Measurements from ENCODE around the gene CAV2. TPM values are rescaled to one million over a fixed set of nuclear protein-coding genes. Genes with fewer than 3 reads are reported as not detected.

The CAV2 gene
- polyA plus RNA-seq, 4 donors, result 27.4 to 41.8 (median 31.6) TPM

DNA sequence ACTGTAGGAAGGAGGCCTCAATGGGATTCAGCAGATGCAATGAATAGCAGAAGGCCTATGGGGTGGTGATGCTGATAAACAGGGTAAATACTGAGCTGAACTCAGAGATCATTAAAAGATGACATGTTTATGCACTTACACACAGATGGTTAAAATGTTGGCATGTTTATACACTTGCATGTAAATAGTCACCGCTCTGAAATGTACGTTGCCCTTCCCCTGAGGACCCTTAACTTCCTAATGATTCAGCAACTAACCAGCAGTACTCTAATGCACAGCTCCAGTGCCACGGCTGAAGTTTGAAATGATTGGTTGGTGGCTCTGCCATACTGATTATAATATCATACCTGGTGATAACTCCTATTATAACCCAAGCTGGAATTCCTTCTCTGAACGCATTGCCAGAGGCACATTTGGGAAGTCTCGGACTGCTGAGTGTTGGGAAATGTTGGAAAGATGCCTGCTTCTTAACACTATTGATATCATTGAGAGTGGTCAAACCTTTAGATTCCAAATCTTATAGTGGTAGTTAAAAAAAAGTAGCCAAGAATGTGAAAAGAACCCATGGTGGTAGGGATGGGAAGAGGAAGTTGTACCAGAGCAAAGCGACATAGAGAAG is 21.6 kb downstream of the CAV2 start:
- DNase-seq (ENCODE audit: low read depth in 4 of 4, low spot score in 3 of 4), result no peak

DNA sequence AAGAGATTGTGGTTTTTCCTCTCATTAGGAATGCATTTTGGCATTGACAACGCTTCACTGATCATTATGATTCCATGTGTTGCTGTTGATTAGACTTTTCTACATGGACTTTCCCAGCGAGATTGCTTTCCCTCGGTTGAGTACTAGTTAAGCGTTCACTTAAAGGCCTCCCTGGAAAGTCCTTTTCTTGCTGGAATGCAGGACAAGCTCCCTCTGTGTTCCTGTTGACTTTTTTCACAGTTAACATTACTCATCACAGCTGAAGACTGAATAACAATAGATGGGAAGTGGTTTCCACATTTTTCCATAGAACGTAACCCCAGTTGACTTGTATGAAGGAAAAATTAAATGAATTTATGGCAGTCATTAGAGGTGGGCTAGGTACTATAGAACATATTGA is 22.7 kb downstream of the CAV2 start:
- DNase-seq (ENCODE audit: low read depth in 4 of 4, low spot score in 3 of 4), result no peak

- DNase-seq (ENCODE audit: low read depth in 4 of 4, low spot score in 3 of 4), result no peak
Measured at GRCh38 chr7:116524221-116524608, 24.7 kb downstream of the CAV2 start.

DNA sequence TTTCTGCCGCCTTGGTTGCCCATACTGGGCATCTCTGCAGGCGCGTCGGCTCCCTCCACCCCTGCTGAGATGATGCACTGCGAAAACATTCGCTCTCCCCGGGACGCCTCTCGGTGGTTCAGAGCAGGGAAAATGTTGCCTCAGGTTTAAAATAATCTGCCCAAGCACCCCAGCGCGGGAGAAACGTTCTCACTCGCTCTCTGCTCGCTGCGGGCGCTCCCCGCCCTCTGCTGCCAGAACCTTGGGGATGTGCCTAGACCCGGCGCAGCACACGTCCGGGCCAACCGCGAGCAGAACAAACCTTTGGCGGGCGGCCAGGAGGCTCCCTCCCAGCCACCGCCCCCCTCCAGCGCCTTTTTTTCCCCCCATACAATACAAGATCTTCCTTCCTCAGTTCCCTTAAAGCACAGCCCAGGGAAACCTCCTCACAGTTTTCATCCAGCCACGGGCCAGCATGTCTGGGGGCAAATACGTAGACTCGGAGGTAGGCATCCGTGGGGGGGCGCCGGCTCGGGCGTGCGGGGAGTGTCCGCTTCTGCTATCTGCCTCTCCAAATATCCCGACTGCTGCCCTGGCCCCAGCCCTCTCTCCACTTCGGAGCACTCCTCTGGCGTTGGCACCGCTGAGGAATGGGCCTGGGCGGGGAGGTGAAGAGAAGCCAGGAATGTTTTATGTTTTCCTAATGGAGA is 25.2 kb downstream of the CAV2 start, which contains the start of gene CAV1:
Gene CAV1 (plus strand): TSS at position 428 of the 689 bp plus-strand sequence. CDS start 27 bp downstream, at position 455.
- no peak for DNase-seq (ENCODE audit: low read depth in 4 of 4, low spot score in 3 of 4)

DNA sequence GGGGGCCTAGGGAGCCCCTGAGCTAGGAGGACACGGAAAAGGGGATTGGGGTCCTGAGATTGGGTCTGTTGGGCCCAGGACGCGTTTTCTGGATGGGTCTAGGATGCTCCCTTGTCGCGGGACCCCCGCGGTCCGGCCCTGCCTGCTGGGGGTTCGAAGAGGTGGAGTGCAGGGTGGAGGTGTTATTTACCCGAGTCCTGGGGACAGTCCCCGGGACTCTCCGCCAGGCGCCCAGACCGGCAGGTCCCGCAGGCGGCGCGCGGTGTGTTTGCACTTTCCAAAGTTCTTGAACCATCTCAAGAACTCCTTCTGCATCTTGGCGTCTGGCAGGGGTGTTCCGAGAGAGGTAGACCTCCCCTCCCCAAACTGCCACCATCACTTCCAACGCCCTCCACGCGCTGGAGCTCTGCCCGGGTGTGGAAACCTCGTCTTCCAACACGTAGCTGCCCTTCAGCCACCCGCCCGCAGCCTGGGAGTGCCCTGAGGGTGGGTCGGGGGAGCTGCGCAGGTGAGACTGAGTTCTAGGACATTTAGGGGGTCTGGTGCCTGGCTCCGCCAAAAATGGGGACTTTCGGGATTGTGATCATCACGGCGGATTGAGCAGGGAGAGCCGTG is 25.9 kb downstream of the CAV2 start:
- DNase-seq (ENCODE audit: low read depth in 4 of 4, low spot score in 3 of 4), result no peak

GRCh38 chr7:116525913-116526861 is 26.6 kb downstream of the CAV2 start:
- DNase-seq (ENCODE audit: low read depth in 4 of 4, low spot score in 3 of 4), result peak in 1 of 4 donors; percentile 5

DNA sequence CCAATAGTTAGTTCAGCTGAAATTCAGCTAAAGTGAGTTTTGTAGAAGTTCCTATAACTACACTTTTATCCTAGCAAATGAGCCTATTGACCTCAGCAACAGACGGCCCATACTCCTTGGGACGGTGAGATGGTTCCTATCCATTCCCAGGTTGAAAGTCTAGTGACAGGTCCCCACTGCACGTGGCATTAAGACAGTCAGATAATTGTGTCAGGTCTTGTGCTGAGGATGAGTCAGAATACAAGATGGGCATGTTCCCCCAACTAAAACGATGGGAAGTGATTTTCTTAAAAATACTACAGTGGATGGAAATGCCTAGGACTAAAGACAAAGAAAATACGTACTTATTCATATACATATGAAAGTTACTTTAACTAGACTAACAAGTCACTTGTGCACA is 27.4 kb downstream of the CAV2 start:
- DNase-seq (ENCODE audit: low read depth in 4 of 4, low spot score in 3 of 4), result no peak

GRCh38 chr7:116527521-116527920 is 28.0 kb downstream of the CAV2 start:
- DNase-seq (ENCODE audit: low read depth in 4 of 4, low spot score in 3 of 4), result no peak

GRCh38 chr7:116528008-116528789 is 28.7 kb downstream of the CAV2 start:
- no peak for DNase-seq (ENCODE audit: low read depth in 4 of 4, low spot score in 3 of 4)

DNA sequence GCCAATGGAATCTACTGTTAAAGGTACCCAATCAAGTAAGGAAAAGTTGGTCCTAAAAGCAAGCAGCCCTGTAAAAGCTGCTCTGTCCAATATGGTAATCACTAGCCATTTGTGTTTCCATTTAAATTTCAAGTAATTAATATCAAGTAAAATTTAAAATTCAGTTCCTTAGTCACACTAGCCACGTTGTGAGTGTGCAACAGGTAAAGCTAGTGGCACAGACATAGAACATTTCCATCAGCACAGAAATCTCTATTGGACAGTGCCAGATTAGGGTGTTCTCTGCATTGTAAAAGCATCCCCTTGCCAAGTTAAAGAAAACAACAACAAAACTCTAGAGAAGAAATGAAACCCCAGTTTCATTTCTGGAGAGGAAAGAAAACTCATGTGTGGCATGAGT is 29.7 kb downstream of the CAV2 start:
- DNase-seq (ENCODE audit: low read depth in 4 of 4, low spot score in 3 of 4), result no peak

GRCh38 chr7:116530107-116530820 is 30.7 kb downstream of the CAV2 start:
- DNase-seq (ENCODE audit: low read depth in 4 of 4, low spot score in 3 of 4), result no peak

DNA sequence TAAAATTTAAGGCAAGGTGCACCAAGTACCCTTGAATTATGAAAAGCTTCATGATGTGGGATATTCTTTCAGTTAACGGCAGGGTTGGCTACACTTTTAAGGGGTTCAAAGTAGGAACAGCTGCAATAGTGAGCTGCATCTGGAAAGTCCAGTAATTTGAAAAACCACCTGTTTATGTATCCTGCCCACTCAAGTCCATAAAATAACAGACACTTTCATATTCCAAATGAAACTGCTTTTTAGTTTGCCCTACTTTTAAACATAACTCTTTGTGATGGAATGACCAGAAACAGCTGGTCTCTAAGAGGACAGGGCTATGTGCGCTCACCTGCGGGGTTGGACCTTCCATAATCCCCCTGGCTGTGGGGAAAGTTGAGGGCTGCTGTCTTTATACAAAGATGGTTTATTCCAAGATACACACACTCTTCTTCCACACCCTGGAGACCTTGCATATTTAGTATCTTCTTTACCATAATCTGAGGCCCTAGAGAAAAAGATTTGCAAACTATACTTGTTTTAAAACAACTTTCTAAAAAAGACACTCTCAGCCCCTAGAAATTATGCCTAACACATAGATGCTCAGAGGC is 32.7 kb downstream of the CAV2 start:
- DNase-seq (ENCODE audit: low read depth in 4 of 4, low spot score in 3 of 4), result no peak

DNA sequence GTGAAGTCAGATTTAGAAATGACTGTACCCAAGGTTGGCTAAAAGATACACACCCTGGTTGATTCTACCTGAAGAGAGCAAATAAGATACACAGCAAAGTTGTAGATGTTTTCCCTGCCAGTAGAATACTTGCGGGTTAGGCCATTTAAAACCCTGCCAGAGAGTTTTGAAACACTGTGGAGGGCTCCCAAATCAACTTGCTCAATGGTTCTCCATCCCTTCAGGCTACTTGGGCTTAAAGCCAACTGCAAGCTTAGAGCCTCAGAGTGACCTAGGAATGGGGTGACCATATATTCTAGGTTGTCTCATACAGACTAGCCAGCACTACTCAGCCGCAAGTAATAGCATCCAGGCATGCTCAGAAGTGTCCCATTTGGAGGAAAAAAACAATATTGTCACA is 35.3 kb downstream of the CAV2 start:
- no peak for DNase-seq (ENCODE audit: low read depth in 4 of 4, low spot score in 3 of 4)

GRCh38 chr7:116535416-116535815 is 35.9 kb downstream of the CAV2 start:
- no peak for DNase-seq (ENCODE audit: low read depth in 4 of 4, low spot score in 3 of 4)

DNA sequence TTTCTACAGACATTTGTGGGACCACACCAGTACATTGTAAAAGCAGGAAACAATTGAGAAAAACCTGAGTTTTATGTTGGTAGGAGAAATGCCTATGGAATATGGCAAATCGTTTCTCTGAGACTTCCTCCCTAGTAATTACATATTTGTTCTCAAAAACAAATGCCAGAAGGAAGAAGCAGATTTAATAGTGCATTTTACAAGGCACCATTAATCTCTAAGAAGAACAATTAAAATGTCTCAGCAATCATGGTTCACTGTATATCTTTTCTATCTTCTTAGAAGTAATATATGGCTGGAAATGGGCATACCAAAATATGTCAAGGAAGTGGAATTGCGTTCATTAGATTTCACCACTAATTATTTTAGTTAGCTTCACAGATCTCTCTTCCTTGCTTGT is 38.6 kb downstream of the CAV2 start:
- DNase-seq (ENCODE audit: low read depth in 4 of 4, low spot score in 3 of 4), result no peak

- DNase-seq (ENCODE audit: low read depth in 4 of 4, low spot score in 3 of 4), result no peak
Measured at GRCh38 chr7:116539879-116540278, 40.3 kb downstream of the CAV2 start.

- DNase-seq (ENCODE audit: low read depth in 4 of 4, low spot score in 3 of 4), result no peak
Measured at GRCh38 chr7:116540743-116541142, 41.2 kb downstream of the CAV2 start.

GRCh38 chr7:116541951-116542350 is 42.4 kb downstream of the CAV2 start:
- no peak for DNase-seq (ENCODE audit: low read depth in 4 of 4, low spot score in 3 of 4)

DNA sequence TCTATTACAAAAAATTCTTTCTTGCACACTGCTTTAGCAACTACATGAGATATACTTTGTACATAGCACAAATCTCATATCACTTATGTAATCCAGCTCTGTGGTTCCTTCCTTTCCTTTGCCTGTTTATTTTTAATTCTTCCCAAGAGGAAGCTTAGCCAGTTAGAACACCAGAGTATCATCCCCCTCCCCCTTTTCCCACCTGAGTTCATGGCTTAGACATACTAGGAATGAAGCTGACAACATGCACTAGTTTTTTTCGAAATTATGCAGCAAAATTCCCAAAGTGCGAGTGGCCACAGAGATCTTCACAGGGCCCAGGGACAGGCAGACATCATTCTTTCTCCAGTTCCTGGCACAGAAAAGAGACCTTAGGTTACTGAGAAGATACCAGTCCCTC is 43.1 kb downstream of the CAV2 start:
- no peak for DNase-seq (ENCODE audit: low read depth in 4 of 4, low spot score in 3 of 4)
